Stimulated activated CD8-positive, alpha-beta memory T cell treated with anti-CD3 and anti-CD28 coated beads, Interleukin-15, amount 100 ng/mL, for 24 hours (primary cell): ENCODE measurements around the gene ARHGAP1.
"Not testable (repeated sequence)": the region's sequence is repeated elsewhere in the genome, so short reads cannot be mapped to it uniquely, and the experiment has no call there.

Source experiments
- DNase-seq: peaks from one replicate; pipeline ENCODE4 v3.0.0-alpha.2; 2020; ENCODE audit warnings: low read depth

Gene ARHGAP1

GRCh38 chr11:46723359-46723680 lies 22.9 kb upstream of the ARHGAP1 start:
- DNase-seq = no peak

- no peak for DNase-seq
These were observed 22.3 kb upstream of the ARHGAP1 start for GRCh38 chr11:46722566-46723358.

- no peak for DNase-seq
These were observed 20.9 kb upstream of the ARHGAP1 start for GRCh38 chr11:46721286-46721685.

DNA sequence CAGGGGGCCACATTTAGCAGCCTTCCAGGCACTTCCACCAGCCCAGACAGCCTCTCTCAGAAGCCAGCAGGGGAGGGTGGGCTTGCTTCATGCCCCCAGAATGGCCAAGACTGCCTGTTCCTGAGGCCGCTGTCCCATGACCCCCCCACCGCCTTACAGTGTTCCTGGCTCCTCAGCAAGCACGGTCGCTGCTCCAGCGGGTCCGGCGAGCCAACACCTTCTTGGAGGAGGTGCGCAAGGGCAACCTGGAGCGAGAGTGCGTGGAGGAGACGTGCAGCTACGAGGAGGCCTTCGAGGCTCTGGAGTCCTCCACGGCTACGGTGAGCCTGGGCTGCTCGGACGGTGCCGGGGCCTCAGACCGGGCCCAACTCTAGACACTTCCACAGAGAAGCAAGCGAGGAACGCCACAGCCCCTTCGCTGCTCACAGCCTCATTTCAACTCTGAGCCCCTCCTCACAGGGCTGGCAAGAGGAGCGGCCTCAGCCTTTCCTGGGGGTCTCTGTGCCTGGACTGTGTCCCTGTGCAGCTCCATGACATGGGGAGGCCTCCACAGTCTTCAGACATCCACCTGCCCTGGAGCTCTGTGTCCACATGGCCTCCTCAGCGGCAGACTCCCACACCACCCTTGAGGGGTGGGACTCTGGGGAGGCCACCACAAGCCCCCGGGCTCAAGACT lies 19.3 kb upstream of the ARHGAP1 start:
- no peak for DNase-seq

DNA sequence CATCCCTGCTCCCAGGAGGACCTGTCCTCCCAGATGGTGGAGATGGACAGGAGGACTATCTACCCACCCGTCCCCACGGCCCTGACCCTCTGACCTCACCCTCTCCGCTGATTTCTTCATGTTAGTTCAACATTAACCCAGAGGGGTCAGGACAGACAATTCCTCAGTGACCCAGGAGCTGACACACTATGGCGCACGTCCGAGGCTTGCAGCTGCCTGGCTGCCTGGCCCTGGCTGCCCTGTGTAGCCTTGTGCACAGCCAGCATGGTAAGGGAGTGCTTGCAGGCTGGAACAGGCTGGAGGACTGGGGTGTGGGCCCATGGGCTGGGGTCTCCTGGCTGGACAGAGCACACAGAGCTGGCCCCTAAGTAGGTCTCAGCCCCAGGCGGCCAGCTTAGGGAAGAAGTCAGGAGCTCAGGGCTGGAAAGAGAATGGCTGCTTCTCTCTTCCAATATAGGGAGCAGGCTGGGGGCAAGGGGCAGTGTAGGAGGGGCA lies 18.7 kb upstream of the ARHGAP1 start, which contains the start of gene F2:
Gene F2 (plus strand): TSS at position 166 of the 495 bp plus-strand sequence. CDS start 23 bp downstream, at position 189.
- DNase-seq = no peak

DNA sequence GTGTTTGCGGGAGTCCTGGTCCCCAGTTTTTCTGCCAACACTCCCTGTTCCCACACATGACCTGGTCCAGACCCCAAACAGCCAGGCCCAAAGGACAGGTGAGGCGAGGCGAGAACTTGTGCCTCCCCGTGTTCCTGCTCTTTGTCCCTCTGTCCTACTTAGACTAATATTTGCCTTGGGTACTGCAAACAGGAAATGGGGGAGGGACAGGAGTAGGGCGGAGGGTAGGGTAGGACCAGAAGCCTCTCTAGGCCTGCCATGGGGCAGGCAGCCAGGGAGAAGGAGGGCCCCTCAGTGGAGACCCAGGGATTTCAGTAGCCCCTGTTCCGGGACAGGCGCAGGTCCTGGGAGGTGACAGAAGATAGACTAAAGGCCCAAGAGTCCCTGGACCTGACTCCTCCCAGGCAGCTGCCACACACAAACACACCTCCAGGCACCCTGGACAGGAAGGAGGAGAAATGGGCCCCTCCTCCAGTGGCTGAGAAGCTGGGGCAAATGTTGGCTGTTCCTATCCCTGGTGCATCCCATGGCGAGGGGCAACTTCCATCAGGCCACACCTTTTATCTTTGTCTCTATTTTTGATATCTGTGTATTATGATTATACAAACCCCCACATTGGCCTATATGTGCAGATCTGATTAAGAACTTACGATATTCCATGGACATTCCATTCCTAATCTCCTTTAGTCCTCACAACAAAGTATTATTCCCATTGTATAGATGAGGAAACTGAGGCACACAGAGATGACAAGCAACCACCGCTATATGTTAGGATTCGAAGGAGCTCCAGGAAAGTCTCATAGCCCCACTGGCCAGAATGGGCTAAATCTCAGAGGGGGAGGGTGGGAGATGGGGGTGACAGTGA lies 18.0 kb upstream of the ARHGAP1 start:
- no peak for DNase-seq

- not testable (repeated sequence) for DNase-seq
These were observed 17.4 kb upstream of the ARHGAP1 start for GRCh38 chr11:46717825-46718154.

DNA sequence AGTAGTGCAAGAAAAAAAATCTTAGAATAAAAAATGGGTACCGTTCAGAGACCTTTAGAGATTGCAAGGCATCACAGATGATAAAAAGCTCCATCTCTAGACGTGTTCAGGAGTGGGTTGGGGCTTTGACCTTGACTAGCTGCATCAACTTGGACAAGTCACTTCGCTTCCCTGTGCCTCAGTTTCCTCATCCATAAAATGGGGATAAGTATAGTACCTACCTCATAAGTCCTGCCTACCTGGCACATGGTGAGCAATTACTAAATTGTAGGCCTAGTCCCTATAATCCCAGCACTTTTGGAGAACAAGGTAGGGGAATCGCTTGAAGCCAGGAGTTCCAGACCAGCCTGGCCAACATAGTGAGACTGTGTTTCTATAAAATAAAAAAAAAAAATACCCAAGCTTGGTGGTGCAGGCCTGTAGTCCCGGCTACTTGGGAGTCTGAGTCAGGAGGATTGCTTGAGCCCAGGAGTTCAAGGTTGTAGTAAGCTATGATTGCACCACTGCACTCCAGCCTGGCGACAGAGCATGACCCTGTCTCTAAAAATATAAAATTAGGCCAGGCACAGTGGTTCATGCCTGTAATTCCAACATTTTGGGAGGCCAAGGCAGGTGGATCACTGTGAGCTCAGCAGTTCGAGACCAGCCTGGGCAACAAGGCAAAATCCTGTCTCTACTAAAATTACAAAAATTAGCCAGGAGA lies 12.6 kb upstream of the ARHGAP1 start:
- no peak for DNase-seq

DNA sequence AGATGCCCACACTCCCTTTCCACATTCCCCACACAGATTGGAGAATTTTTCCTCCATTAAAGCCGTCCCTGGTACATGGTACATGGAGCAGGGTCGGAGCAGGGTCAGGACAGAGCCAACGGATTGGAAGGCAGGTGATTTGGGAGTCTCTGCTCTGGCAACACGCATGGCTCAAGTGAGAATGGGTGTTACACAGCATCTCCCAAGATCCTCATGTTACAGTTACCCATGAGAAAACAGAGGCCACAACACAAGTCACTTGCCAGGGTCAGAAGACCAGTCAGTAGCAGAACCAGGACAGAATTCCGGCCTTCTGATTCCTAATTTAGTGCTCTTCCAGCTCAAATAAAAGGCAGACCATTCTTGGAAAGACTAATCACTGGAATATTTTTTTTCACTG lies 10.9 kb upstream of the ARHGAP1 start:
- DNase-seq = no peak

GRCh38 chr11:46710821-46711269 lies 10.4 kb upstream of the ARHGAP1 start:
- no peak for DNase-seq

DNA sequence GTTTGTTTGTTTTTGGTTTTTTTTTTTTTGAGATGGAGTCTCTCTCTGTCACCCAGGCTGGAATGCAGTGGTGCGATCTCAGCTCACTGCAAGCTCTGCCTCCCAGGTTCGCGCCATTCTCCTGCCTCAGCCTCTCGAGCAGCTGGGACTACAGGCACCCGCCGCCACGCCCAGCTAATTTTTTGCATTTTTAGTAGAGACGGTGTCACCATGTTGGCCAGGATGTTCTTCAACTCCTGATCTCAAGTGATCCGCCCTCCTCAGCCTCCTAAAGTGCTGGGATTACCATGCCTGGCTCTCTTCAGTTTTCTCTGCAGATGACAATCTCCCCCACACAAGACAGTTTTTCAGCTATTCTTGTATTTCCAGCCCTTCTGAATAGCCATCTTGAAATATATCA lies 8.9 kb upstream of the ARHGAP1 start:
- not testable (repeated sequence) for DNase-seq

GRCh38 chr11:46706886-46707285 lies 6.5 kb upstream of the ARHGAP1 start:
- no peak for DNase-seq

- no peak for DNase-seq
These were observed 4.8 kb upstream of the ARHGAP1 start for GRCh38 chr11:46705070-46705688.

GRCh38 chr11:46701078-46701654 lies 747 bp upstream of the ARHGAP1 start:
- no peak for DNase-seq

DNA sequence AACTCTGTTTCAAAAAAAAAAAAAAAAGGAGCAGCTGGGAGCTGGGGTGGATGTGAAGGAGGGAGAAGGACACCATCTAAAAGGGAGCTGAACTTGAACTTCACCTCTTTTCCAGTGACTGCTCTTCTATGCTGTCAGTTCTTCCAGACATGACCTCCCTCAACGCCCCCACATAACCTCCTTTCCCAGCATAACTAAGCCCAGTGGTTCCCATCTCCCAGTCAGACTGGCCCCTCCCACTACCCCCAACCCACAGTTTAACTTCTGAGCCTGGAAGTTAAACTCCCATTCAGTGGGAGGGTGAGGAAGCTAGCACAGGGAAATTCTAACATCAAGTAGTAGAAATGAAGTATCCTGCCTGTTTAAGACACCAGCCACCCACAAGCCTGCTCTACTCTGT lies 1.8 kb downstream of the ARHGAP1 start:
- no peak for DNase-seq

- DNase-seq = no peak
These were observed 2.7 kb downstream of the ARHGAP1 start for GRCh38 chr11:46697723-46698122.

- DNase-seq = no peak
These were observed 3.1 kb downstream of the ARHGAP1 start for GRCh38 chr11:46697303-46697702.

DNA sequence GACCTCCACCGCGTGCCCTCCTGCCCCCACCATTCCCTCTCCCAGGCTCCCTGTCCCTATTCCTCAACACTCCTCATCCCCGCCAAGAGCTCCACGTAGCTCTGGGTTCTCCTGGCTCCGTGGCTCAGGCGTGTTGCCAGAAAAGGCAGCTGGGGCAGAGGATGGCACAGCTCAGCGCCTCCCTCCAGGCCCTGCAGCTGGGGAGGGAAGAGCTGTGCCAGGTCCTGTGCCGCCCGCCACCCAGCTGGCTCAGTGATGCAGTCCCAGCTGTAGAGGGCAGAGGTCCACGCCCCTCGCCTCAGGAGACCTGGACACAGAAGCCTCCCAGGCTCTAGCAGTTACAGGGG lies 4.2 kb downstream of the ARHGAP1 start:
- DNase-seq = no peak

GRCh38 chr11:46695345-46696211 lies 4.8 kb downstream of the ARHGAP1 start:
- DNase-seq = no peak

GRCh38 chr11:46694607-46695006 lies 5.8 kb downstream of the ARHGAP1 start:
- no peak for DNase-seq
